ENCODE results near the gene HEATR5A.

GRCh38 chr14:31253746-31254471 lies 166.4 kb downstream of the HEATR5A start:
- TF ChIP-seq CTCF (conservative IDR thresholded peaks at IDR 0.05 in 1 of 2, IDR thresholded peaks at IDR 0.05 in 1 of 2; ENCODE audit: low read depth in 1 of 2, low read length in 2 of 2) (no peak), EZH2 (IDR thresholded peaks at IDR 0.05; ENCODE audit: low read length, missing control alignments) (no peak)

Data from fibroblast of lung (primary cell).